IPS-18a (cell line): ENCODE results near the gene ASCC1.

ENCODE experiments used
- H3K27ac ChIP-seq: one replicate; pipeline ENCODE4 v1.5.1; 2013; ENCODE audit warnings: low read length
- H3K27me3 ChIP-seq: one replicate; pipeline ENCODE4 v1.6.1; 2013; ENCODE audit warnings: mild to moderate bottlenecking, low read length; ENCODE audit not compliant: control insufficient read depth, insufficient read depth
- H3K36me3 ChIP-seq: one replicate; pipeline ENCODE4 v1.6.1; 2013; ENCODE audit warnings: low read depth, low read length; ENCODE audit not compliant: control insufficient read depth
- H3K4me1 ChIP-seq: one replicate; pipeline ENCODE4 v1.6.1; 2013; ENCODE audit warnings: low read depth, low read length; ENCODE audit not compliant: control insufficient read depth
- H3K4me3 ChIP-seq: one replicate; pipeline ENCODE4 v1.5.1; 2013; ENCODE audit warnings: low read length
- H3K9ac ChIP-seq: one replicate; pipeline ENCODE4 v1.6.1; 2013; ENCODE audit warnings: mild to moderate bottlenecking, low read length, moderate library complexity
- H3K9me3 ChIP-seq: one replicate; pipeline ENCODE4 v1.6.1; 2013; ENCODE audit warnings: low read depth, low read length; ENCODE audit not compliant: control insufficient read depth

The ASCC1 gene

DNA sequence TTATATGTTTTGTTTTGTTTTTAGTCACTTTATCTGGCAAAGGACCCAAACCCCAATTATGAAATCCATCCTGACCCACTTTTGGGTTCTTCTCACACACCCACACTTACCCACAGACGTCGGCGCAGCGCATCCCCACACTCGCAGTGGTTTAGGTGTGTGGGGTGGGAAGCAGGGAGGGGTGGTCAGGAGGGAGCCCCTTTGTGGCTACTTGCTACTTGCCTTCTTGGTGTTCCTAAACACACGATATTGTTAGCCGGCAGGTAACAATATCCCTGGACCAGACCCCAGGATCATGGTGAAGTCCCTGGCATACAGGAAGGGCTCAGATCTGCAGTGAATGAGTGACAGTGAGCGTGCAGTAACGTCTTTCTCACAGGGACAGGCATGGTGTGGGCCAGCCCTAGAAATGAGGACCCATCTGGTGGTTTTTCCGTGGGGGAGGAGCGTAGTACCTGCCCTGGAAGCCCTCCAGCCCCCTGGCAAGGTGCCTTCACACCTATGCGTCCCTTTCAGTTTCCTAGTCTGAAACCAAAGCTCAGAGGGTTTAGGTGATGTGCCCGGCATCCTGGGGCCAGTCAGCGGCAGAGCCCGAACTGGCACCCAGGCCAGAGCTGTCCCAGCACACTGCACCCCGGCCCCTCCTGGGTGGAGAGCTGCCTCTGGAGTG, 132.2 kb downstream of the ASCC1 start:
- Histone ChIP-seq H3K27me3 (peaks cover 46% of the 10 kb centered on the region), H3K9ac (no peak overlapping the region), H3K4me1 (peaks cover 9% of the 10 kb centered on the region), H3K4me3 (no peak overlapping the region), H3K27ac (no peak overlapping the region), H3K9me3 (no peaks in the 10 kb centered on the region), H3K36me3 (no peaks in the 10 kb centered on the region)

- H3K27me3 ChIP-seq, result peaks cover 38% of the 10 kb centered on the region
- no peaks in the 10 kb centered on the region for H3K9me3 ChIP-seq
- H3K27ac ChIP-seq, result no peak overlapping the region
- no peak overlapping the region for H3K9ac ChIP-seq
- peaks cover 3% of the 10 kb centered on the region for H3K4me1 ChIP-seq
- no peak overlapping the region for H3K4me3 ChIP-seq
- no peaks in the 10 kb centered on the region for H3K36me3 ChIP-seq
Observed at GRCh38 chr10:72082856-72083789, 133.0 kb downstream of the ASCC1 start.

DNA sequence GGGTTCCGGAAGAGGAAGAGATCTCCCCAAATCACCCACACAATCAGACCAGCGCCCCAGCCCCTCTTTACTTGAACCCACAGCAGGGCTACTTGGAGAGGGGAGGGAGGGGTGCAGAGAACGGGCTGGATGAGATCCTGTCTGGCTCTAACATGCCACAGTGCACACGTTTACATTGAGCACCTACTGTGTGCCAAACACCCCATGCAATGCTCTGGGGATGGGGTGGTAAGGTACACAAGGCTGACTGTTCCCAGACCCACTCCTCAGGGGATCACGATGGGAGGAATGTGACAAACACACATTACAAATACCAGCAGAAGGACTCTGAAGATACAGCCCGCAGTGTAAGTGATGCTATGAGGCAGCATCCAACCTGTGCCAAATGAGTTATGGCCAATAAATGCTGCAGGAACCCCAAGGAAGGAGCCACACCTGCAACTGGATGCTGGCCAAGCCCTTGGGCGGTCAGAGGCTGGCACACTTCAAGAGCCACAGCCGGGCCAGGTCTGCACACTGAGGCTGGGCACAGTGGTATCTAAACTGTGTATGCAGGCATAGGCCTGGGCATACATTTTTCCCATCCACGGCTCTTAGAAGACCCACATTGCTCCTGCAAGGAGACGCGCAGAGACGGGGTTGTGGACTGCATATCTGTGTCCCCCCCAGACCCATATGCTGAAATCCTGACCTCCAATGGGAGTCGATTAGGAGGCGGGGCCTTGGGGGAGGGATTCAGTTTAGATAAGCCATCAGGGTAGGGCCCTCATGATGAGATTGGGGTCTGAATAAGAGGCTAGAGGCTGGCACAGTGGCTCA, 134.1 kb downstream of the ASCC1 start:
- H3K4me3 ChIP-seq, result no peak overlapping the region
- no peaks in the 10 kb centered on the region for H3K36me3 ChIP-seq
- no peaks in the 10 kb centered on the region for H3K9me3 ChIP-seq
- H3K27me3 ChIP-seq, result peaks cover 26% of the 10 kb centered on the region
- peaks cover 3% of the 10 kb centered on the region for H3K4me1 ChIP-seq
- H3K27ac ChIP-seq, result no peak overlapping the region
- H3K9ac ChIP-seq, result no peak overlapping the region

DNA sequence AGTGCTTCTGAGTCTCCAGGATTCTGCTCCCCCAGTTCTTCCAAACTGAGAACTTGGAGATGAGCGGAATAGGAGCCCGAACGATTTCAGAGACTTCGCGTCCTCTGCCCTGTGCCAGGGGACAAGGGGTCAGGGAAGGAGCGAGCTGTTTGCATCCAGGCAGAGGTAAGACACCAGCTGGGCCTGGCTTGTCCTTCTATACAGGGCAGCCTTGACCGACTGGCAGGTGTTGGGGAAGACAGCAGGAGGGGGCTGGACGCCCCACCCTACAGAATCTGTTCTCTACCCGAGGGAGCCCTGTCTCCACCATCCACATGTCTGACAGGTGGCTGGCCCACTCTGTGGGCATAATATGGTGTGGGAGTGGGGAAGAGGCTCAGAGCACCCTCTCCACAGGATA, 134.9 kb downstream of the ASCC1 start:
- Histone ChIP-seq H3K27ac (no peak overlapping the region), H3K9ac (no peak overlapping the region)

GRCh38 chr10:72080042-72080975, 135.8 kb downstream of the ASCC1 start:
- Histone ChIP-seq H3K9ac (no peak overlapping the region), H3K27ac (no peak overlapping the region), H3K36me3 (no peaks in the 10 kb centered on the region), H3K27me3 (peaks cover 10% of the 10 kb centered on the region), H3K4me1 (no peaks in the 10 kb centered on the region), H3K4me3 (no peak overlapping the region), H3K9me3 (no peaks in the 10 kb centered on the region)

More for the DNA sequence above, 134.9 kb downstream of the ASCC1 start:
- Histone ChIP-seq H3K36me3 (no peaks in the 10 kb centered on the region), H3K27me3 (peaks cover 19% of the 10 kb centered on the region), H3K4me3 (no peak overlapping the region), H3K9me3 (no peaks in the 10 kb centered on the region), H3K4me1 (no peaks in the 10 kb centered on the region)

- H3K27ac ChIP-seq, result no peak overlapping the region
- peaks cover under 1% of the 10 kb centered on the region for H3K27me3 ChIP-seq
- no peaks in the 10 kb centered on the region for H3K36me3 ChIP-seq
- H3K9me3 ChIP-seq, result no peaks in the 10 kb centered on the region
- H3K4me3 ChIP-seq, result no peak overlapping the region
- no peak overlapping the region for H3K9ac ChIP-seq
- no peaks in the 10 kb centered on the region for H3K4me1 ChIP-seq
Observed at GRCh38 chr10:72079356-72079755, 136.7 kb downstream of the ASCC1 start.

DNA sequence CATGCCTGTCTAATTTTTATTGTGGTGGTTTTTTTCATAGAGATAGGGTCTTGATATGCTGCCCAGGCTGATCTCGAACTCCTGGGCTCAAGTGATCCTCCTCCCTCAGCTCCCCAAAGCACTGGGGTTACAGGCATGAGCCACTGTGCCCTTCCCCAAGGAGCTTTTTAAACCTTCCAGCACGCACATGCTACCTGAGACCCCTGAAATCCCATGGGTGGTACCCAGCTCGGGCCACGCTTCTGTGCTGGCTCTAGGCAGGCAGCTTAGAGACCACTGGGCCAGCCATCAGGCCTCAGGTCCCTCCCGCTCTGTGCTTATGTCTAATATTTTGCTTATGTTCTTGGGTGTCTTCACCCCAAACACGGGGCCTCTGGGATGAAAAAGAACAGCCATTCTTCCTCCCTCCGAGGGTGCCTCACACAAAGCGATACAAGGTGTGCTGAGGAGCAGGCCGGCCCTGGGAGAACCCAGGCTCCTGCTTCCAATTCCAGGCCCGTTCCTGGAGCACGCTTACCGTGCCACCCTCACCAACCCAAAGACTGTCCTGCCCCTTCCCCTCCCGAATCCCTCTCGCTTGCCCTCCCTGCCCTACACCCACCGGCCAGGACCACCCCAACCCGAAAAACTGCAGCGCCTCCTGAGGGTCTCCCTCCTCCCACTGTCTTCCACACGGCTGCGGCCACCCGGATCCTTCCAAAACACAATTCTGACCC, 138.6 kb downstream of the ASCC1 start:
- H3K27ac ChIP-seq, result no peak overlapping the region
- H3K4me1 ChIP-seq, result no peaks in the 10 kb centered on the region

GRCh38 chr10:72076756-72077155, 139.3 kb downstream of the ASCC1 start:
- H3K9me3 ChIP-seq, result no peaks in the 10 kb centered on the region
- no peak overlapping the region for H3K4me3 ChIP-seq
- no peaks in the 10 kb centered on the region for H3K36me3 ChIP-seq
- H3K27ac ChIP-seq, result no peak overlapping the region
- no peaks in the 10 kb centered on the region for H3K27me3 ChIP-seq
- no peak overlapping the region for H3K9ac ChIP-seq
- H3K4me1 ChIP-seq, result no peaks in the 10 kb centered on the region

More for the DNA sequence above, 138.6 kb downstream of the ASCC1 start:
- H3K4me3 ChIP-seq, result no peak overlapping the region
- no peaks in the 10 kb centered on the region for H3K27me3 ChIP-seq
- H3K36me3 ChIP-seq, result no peaks in the 10 kb centered on the region
- no peak overlapping the region for H3K9ac ChIP-seq
- no peaks in the 10 kb centered on the region for H3K9me3 ChIP-seq

DNA sequence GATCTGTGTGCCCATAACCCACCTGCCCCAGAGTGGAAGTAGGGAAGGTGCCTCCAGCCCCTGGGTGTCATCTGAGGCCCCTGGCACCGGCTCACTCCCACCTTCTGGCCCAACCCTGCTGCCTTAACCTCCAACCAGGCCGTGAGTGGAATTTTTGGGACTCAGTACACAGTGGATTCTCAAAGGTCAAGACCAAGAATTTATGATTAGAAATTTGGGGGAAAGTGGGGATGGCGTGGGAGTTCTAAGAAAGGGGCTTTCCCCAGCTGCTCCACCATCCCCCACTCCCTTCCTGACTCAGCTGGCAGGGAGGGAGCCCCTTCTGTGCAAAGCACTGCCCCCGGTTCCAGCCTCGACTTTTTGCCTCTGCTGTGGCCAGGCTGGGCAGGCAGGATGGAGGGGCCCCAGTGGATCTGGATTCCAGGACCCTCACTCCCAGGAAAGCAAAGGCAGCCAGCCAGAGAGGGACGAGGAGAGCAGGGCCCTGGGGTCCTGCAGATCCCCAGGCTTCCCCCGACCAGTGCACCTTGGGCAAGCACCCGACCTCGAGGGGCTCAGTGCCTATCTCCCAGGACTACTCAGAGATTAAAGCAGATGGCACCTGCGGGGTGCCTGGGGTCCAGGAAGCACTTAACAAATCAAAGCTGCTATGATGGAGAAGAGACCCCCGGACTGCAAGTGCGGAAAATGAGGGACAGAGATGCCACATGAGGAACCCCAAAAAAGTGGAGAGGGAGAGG, 140.5 kb downstream of the ASCC1 start:
- no peak overlapping the region for H3K27ac ChIP-seq
- H3K36me3 ChIP-seq, result no peaks in the 10 kb centered on the region
- H3K27me3 ChIP-seq, result no peaks in the 10 kb centered on the region
- no peak overlapping the region for H3K4me3 ChIP-seq
- H3K4me1 ChIP-seq, result no peaks in the 10 kb centered on the region
- no peaks in the 10 kb centered on the region for H3K9me3 ChIP-seq
- no peak overlapping the region for H3K9ac ChIP-seq
